Left ventricle myocardium inferior (tissue), 1 donor: Measurements from ENCODE around the gene EPB41L4A. TPM values are rescaled to one million over a fixed set of nuclear protein-coding genes. Genes with fewer than 3 reads are reported as not detected.

Experiments used
- DNase-seq: peaks from one replicate; pipeline ENCODE4 v3.0.0-alpha.2; 2020
- H3K27ac ChIP-seq: fragments of 200-600 bp; replicated peaks from 2 replicates; pipeline ENCODE4 v1.8.0; 2021
- H3K27me3 ChIP-seq: fragments of 200-600 bp; 2 replicates; pipeline ENCODE4 v1.8.0; 2021; ENCODE audit warnings: low read depth
- H3K36me3 ChIP-seq: fragments of 200-600 bp; 2 replicates; pipeline ENCODE4 v1.8.0; 2021
- H3K4me1 ChIP-seq: fragments of 200-600 bp; 2 replicates; pipeline ENCODE4 v1.8.0; 2021
- H3K4me3 ChIP-seq: fragments of 200-600 bp; 2 replicates; pipeline ENCODE4 v1.8.0; 2021; ENCODE audit warnings: mild to moderate bottlenecking, moderate library complexity
- H3K9me3 ChIP-seq: fragments of 200-600 bp; replicated peaks from 2 replicates; pipeline ENCODE4 v1.8.0; 2021
- intact Hi-C: fragments of 100-400 bp; cut with micrococcal nuclease; formaldehyde crosslinking; loops from one replicate; pipeline ENCODE4 v1.11.0; 2022
- total RNA-seq: library from RNA; stranded (reverse); fragmentation: NEBNext Ultra II Directional; extraction: Animal tissue kit (Norgen Biotek cat#: 25700); gene quantifications from one replicate; pipeline ENCODE4 v1.2.1, GENCODE V29; 2021
- TF ChIP-seq, protein P1 (sequence below): fragments of 200-600 bp; IDR thresholded peaks from 2 replicates; pipeline ENCODE4 v1.8.0; 2021; ENCODE audit warnings: antibody characterized with exemption, mild to moderate bottlenecking, borderline replicate concordance
- donor health status: DM: no; HTN: yes; CAD: no; lungs with severe emphysema.

The EPB41L4A gene
- total RNA-seq, 1 donor from 2014 or later, result 17.8 TPM

- Histone ChIP-seq H3K36me3 (peaks cover 22% of the 10 kb centered on the region), H3K4me3 (no peak overlapping the region), H3K4me1 (peaks cover 5% of the 10 kb centered on the region), H3K9me3 (no peaks in the 10 kb centered on the region), H3K27me3 (no peaks in the 10 kb centered on the region), H3K27ac (no peak overlapping the region)
- intact Hi-C loops, result no loop called here
- DNase-seq, result no peak
- TF ChIP-seq, protein P1, sequence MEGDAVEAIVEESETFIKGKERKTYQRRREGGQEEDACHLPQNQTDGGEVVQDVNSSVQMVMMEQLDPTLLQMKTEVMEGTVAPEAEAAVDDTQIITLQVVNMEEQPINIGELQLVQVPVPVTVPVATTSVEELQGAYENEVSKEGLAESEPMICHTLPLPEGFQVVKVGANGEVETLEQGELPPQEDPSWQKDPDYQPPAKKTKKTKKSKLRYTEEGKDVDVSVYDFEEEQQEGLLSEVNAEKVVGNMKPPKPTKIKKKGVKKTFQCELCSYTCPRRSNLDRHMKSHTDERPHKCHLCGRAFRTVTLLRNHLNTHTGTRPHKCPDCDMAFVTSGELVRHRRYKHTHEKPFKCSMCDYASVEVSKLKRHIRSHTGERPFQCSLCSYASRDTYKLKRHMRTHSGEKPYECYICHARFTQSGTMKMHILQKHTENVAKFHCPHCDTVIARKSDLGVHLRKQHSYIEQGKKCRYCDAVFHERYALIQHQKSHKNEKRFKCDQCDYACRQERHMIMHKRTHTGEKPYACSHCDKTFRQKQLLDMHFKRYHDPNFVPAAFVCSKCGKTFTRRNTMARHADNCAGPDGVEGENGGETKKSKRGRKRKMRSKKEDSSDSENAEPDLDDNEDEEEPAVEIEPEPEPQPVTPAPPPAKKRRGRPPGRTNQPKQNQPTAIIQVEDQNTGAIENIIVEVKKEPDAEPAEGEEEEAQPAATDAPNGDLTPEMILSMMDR, result no peak
Measured at GRCh38 chr5:112183874-112184273, 235.2 kb downstream of the EPB41L4A start.

DNA sequence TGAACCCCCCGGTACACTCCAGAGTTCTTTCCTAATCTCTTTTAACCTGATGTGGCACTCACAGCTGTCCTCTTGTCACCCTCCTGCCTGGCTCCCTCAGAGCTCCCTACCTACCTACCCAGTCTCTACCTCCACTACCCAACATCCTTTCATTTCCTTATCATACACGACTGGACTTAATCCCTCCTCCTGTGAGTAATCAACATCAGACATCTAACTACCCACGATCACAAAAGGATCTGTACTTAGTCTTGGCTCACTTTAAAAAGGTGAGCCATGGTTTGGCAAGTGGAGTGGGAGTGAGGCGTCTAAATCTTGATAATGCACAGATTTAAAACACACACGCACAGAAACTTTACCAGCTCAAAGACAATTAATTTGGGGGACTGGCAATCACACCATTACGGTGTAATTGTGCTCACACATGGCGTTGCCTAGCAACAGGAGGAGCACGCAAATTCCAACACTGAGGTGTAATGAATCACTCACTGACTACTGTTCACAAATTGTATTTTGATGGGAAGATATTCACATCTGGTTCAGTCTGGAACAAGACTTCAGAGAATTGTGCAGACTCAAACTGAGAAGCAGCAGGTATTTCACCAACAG, 235.9 kb downstream of the EPB41L4A start:
- Histone ChIP-seq H3K27ac (no peak overlapping the region), H3K4me3 (no peak overlapping the region), H3K4me1 (peaks cover 5% of the 10 kb centered on the region), H3K36me3 (peaks cover 20% of the 10 kb centered on the region), H3K27me3 (no peaks in the 10 kb centered on the region), H3K9me3 (no peaks in the 10 kb centered on the region)
- TF ChIP-seq, protein P1, result no peak
- intact Hi-C loops, result no loop called here
- DNase-seq, result no peak

GRCh38 chr5:112179290-112179689, 239.8 kb downstream of the EPB41L4A start:
- no peaks in the 10 kb centered on the region for H3K27me3 ChIP-seq
- no peak for DNase-seq
- H3K36me3 ChIP-seq, result peaks cover 20% of the 10 kb centered on the region
- no peaks in the 10 kb centered on the region for H3K9me3 ChIP-seq
- intact Hi-C loops, result loop anchor here (5.0 kb wide), 1 partner anchor 243 kb away; no protein-coding TSS in a partner anchor
- peaks cover 5% of the 10 kb centered on the region for H3K4me1 ChIP-seq
- H3K4me3 ChIP-seq, result no peak overlapping the region
- TF ChIP-seq, protein P1, result no peak
- H3K27ac ChIP-seq, result no peak overlapping the region

GRCh38 chr5:112174959-112175594, 244.0 kb downstream of the EPB41L4A start:
- intact Hi-C loops, result loop anchor here (5.0 kb wide), 1 partner anchor 247 kb away; no protein-coding TSS in a partner anchor
- Histone ChIP-seq H3K9me3 (no peaks in the 10 kb centered on the region), H3K36me3 (peaks cover 9% of the 10 kb centered on the region), H3K27me3 (no peaks in the 10 kb centered on the region), H3K27ac (no peak overlapping the region), H3K4me3 (no peak overlapping the region), H3K4me1 (no peaks in the 10 kb centered on the region)
- DNase-seq, result no peak
- TF ChIP-seq, protein P1, result peak; percentile 70

GRCh38 chr5:112165897-112166737, 253.0 kb downstream of the EPB41L4A start:
- peaks cover 87% of the 10 kb centered on the region for H3K36me3 ChIP-seq
- TF ChIP-seq, protein P1, result no peak
- H3K9me3 ChIP-seq, result no peaks in the 10 kb centered on the region
- no peak for DNase-seq
- H3K27ac ChIP-seq, result no peak overlapping the region
- H3K27me3 ChIP-seq, result no peaks in the 10 kb centered on the region
- no peak overlapping the region for H3K4me3 ChIP-seq
- peaks cover 20% of the 10 kb centered on the region for H3K4me1 ChIP-seq
- intact Hi-C loops, result no loop called here
